ENCODE measurements around the gene STEAP4. TPM values are rescaled to one million over a fixed set of nuclear protein-coding genes. Genes with fewer than 3 reads are reported as not detected.
A peak's percentile ranks its signal among the peaks of the same experiment; 100 is the strongest.

STEAP4 gene
- total and polyA plus RNA-seq, 8 donors = 3.3 to 149 (median 14.6) TPM

- intact Hi-C loops (cut with DNase I) = no loop called here
- no peak overlapping the region for H3K4me3 ChIP-seq
- no peak for ATAC-seq
Measured at GRCh38 chr7:88346357-88346756, 39.7 kb upstream of the STEAP4 start.

GRCh38 chr7:88344956-88345832, 38.5 kb upstream of the STEAP4 start:
- Histone ChIP-seq H3K4me1 (peaks cover 0 to 5% of the 10 kb centered on the region in 2 donors), H3K27me3 (no peaks in the 10 kb centered on the region), H3K9me3 (no peaks in the 10 kb centered on the region), H3K27ac (no peak overlapping the region), H3K4me3 (no peak overlapping the region), H3K36me3 (no peaks in the 10 kb centered on the region)
- intact Hi-C loops (cut with DNase I) = no loop called here
- ATAC-seq = peak; percentile 85
- DNase-seq = peak in 3 of 4 donors; percentile 45 to 88 (median 63)
- TF ChIP-seq CTCF (IDR thresholded peaks at IDR 0.05) = peak; percentile 28 to 37

More at GRCh38 chr7:88346357-88346756, 39.7 kb upstream of the STEAP4 start:
- no peak for TF ChIP-seq CTCF (IDR thresholded peaks at IDR 0.05)
- H3K4me1 ChIP-seq = peaks cover 0 to 5% of the 10 kb centered on the region in 2 donors
- no peak overlapping the region for H3K27ac ChIP-seq
- H3K36me3 ChIP-seq = no peaks in the 10 kb centered on the region
- DNase-seq = no peak
- H3K9me3 ChIP-seq = no peaks in the 10 kb centered on the region
- no peaks in the 10 kb centered on the region for H3K27me3 ChIP-seq

- intact Hi-C loops (cut with DNase I) = no loop called here
- Histone ChIP-seq H3K9me3 (no peaks in the 10 kb centered on the region), H3K27ac (no peak overlapping the region), H3K36me3 (no peaks in the 10 kb centered on the region), H3K4me3 (no peak overlapping the region), H3K4me1 (peaks cover 0 to 5% of the 10 kb centered on the region in 2 donors), H3K27me3 (no peaks in the 10 kb centered on the region)
- no peak for TF ChIP-seq CTCF (IDR thresholded peaks at IDR 0.05)
- DNase-seq = no peak
- no peak for ATAC-seq
Measured at GRCh38 chr7:88344271-88344670, 37.6 kb upstream of the STEAP4 start.

GRCh38 chr7:88339195-88339922, 32.7 kb upstream of the STEAP4 start:
- Histone ChIP-seq H3K4me1 (no peaks in the 10 kb centered on the region), H3K27ac (no peak overlapping the region), H3K36me3 (no peaks in the 10 kb centered on the region), H3K27me3 (no peaks in the 10 kb centered on the region), H3K4me3 (no peak overlapping the region), H3K9me3 (no peaks in the 10 kb centered on the region)
- no peak for TF ChIP-seq CTCF (IDR thresholded peaks at IDR 0.05)
- ATAC-seq = peak; percentile 73
- intact Hi-C loops (cut with DNase I) = no loop called here
- DNase-seq = no peak

- intact Hi-C loops (cut with DNase I) = no loop called here
- ATAC-seq (no peak), DNase-seq (no peak)
- Histone ChIP-seq H3K27me3 (no peaks in the 10 kb centered on the region), H3K4me1 (no peaks in the 10 kb centered on the region), H3K4me3 (no peak overlapping the region), H3K9me3 (no peaks in the 10 kb centered on the region), H3K36me3 (no peaks in the 10 kb centered on the region), H3K27ac (no peak overlapping the region)
- TF ChIP-seq CTCF (IDR thresholded peaks at IDR 0.05) = no peak
Measured at GRCh38 chr7:88338503-88338902, 31.8 kb upstream of the STEAP4 start.

Data from left lung (tissue), 10 donors.